NCI-H526 treated with DMSO at 0.1 percent for 48 hours (cell line): Measurements from ENCODE around the gene GRIP2.

ENCODE experiments used
- DNase-seq: peaks from one replicate; lab custom pipeline; 2025; lab: John Stamatoyannopoulos, UW

Gene GRIP2

GRCh38 chr3:14483286-14483685 lies 56.9 kb downstream of the GRIP2 start:
- no peak for DNase-seq

- no peak for DNase-seq
Measured at GRCh38 chr3:14482271-14482721, 57.8 kb downstream of the GRIP2 start.

- DNase-seq, result no peak
Measured at GRCh38 chr3:14481646-14482036, 58.5 kb downstream of the GRIP2 start.

GRCh38 chr3:14481018-14481645 lies 59.0 kb downstream of the GRIP2 start:
- DNase-seq, result no peak

- no peak for DNase-seq
Measured at GRCh38 chr3:14480207-14481017, 59.7 kb downstream of the GRIP2 start.

- DNase-seq, result no peak
Measured at GRCh38 chr3:14479591-14479990, 60.6 kb downstream of the GRIP2 start.

GRCh38 chr3:14478956-14479550 lies 61.1 kb downstream of the GRIP2 start:
- DNase-seq, result no peak

- no peak for DNase-seq
Measured at GRCh38 chr3:14477311-14477935, 62.7 kb downstream of the GRIP2 start.

DNA sequence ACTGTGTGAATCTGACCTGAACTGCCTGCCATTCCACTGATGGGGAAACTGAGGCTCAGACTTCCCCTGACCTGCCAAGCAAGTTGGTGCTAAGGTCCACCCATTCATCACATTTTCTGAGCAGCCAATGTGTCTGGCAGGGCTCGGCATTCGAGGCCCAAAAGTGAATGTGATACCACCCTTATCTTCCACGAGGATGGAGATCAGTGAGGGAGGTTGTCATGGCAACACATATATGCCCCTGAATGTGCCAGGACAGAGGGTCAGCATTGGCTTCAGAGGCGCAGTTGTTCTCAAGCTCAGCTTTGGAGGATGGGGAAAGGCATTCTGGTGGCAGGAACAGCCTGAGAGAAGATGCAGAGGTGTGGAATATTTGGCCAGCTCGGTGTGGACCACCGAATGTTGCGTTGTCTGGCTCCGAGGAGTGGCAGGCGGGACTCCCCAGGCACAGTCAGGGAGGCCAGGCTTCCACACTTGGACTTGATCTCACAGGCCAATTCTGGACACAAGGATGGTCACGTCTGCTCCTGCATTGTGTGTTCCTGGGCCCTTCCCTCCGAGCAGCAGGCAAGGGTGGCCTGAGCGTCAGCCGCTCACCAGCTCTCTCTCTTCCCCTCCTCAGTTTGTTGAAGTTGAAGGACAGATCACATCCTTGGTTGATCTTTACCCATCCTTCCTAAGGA lies 63.4 kb downstream of the GRIP2 start:
- no peak for DNase-seq

GRCh38 chr3:14475621-14476020 lies 64.5 kb downstream of the GRIP2 start:
- DNase-seq, result no peak

DNA sequence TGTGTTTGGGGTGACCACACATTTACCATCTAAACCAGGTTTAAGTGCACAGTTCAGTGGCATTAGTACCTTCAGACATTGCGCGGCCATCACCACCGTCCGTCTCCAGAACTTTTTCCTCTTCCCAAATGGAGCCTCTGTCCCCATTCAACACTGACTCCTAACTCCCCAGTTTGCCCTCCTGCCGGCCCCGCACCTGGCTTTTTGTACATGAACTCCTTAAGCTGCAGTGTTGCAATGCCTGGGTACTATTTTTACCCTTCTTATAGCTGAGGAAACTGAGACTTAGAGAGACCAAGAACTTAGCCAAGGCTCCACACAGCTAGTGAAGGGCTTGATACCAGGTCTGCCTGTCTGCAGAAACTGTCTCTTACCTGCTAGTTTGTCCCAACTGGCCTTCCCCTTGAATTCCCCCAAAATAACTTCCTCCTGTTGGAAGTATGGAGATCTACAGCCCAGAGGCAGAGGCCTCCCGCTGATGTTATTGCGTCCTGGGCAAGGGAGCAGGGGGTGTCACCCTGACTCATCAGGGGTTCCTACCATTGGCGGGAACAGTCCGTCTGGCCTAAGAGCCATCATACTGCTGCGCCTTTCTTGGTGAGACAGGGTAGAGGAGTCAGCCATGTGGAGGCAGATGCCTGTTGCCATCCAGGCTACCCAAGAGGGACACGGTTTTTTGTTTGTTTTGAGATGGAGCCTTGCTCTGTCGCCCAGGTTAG lies 65.6 kb downstream of the GRIP2 start:
- no peak for DNase-seq

GRCh38 chr3:14473411-14473891 lies 66.7 kb downstream of the GRIP2 start:
- no peak for DNase-seq

- DNase-seq, result no peak
Measured at GRCh38 chr3:14472471-14473351, 67.4 kb downstream of the GRIP2 start.

DNA sequence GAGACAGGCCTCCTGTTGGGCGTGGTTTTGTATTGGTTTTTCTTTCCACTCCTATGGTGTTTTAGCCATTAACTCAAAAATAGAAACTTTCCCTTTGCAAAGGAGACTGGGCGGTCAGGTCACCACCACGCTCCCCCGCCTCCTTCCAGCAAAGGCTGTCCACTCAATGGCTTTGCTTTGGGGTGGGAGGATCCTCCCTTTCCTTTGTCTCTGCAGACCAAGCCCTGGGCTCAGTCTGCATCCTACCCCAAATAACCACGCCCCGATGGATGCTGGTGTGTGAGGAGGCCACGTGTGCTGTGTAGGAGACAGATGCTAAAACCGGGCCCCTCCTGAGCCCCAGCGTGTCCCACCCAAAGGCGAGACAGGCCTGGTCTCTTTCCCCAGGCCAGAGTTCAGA lies 68.5 kb downstream of the GRIP2 start:
- no peak for DNase-seq

DNA sequence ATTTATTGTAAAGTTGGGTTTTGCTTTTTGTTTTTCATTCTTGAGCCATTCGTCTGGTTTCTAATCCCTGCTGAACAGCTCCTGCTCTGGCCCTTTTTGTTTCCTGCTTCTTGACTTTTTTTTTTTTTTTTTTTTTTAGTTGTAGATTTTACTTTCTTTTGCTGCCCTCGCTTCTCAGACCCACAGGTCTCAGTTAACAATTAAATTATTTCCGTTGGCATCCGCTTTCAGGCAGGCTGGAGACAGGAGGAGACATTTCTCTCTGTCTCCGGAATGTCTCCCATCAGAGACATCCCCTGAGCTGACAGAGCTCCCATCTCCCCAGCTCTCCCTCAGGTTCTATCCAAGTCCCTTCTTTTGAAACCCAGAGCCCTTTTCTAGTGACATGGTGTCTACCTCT lies 69.1 kb downstream of the GRIP2 start:
- no peak for DNase-seq

DNA sequence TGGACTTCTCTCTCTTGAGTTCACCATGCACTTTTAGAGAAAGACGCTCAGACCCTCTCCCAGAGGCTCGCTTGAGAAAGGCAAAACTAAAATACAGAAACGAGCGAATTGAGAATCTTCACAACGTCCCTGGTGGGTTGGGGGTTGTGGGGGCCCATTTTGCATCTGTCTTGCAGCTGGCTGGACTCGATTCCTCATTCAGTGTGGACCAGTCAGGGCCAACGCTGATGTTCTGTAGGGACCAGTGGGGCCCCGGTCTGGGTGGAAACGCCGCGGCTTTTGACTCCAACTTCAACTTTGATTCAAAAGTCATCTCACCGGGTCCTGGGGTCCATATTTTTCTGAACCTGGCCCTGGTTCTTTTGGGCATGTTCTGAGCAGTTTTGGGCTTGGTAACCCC lies 69.7 kb downstream of the GRIP2 start:
- DNase-seq, result no peak

DNA sequence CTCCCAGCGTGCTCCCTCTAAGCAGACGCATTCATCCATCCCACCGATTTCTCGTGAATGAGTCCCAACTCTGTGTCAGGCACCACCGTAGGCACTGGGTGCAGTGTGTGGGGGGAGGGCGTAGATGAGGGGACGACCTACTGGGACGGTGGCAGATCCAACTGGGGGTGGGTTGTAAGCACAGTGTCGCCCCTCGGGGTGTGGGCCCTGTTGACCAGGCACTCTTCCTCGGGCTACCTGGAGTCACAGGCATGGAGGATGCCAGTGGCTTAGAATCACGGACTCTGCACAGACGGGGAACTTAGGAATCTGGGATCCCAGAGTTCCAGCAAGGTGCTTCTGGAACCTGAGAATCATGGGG lies 71.5 kb downstream of the GRIP2 start:
- DNase-seq, result no peak

- no peak for DNase-seq
Measured at GRCh38 chr3:14467814-14468620, 72.1 kb downstream of the GRIP2 start.

DNA sequence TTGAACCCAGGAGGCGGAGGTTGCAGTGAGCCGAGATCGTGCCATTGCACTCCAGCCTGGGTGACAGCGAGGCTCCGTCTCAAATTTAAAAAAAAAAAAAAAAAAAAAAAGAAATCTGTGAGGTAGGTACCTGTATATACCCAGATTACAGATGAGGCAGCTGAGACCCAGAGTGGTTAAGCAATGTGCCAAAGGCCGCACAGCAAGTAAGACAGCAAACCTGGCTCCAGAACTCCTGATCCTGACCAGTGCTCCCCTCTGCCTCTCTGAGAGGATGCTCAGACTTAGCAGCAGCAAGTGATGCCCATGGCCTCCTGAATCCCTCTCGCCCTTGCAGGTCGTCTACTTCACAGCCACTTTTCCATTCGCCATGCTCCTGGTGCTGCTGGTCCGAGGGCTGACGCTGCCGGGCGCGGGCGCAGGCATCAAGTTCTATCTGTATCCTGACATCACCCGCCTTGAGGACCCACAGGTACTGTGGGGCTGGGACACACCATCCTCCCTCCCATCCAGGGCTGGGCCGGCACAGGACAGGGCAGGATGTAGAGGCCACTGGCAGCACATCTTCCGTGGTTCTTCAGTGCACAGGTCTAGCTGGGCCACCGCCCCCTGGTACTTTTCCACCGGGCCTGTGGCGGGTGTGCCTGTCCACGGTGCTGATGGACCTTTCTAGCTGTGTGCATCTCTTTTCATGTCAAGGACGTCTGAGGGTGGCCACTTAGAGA lies 73.8 kb downstream of the GRIP2 start:
- no peak for DNase-seq
